Adrenal gland (tissue), 12 donors: ENCODE data around the gene SLC25A51. TPM values are rescaled to one million over a fixed set of nuclear protein-coding genes. Genes with fewer than 3 reads are reported as not detected.

ENCODE experiments used
- DNase-seq, 7 donors: peaks; one replicate each; pipeline ENCODE4 v3.0.0-alpha.2; 2019 to 2020
- H3K27ac ChIP-seq, 5 donors: fragments of 200-600 bp; sonication (generic) in 4 of 5; 1 replicate in 3 of 5; 2 replicates in 2 of 5; pipeline versions ENCODE4 v1.5.1 to v1.8.0; 2016 to 2020; ENCODE audit warnings: mild to moderate bottlenecking in 1 of 5
- H3K27me3 ChIP-seq: fragments of 200-600 bp; 2 replicates; pipeline ENCODE4 v1.8.0; 2021
- H3K36me3 ChIP-seq, 2 donors: fragments of 200-600 bp; replicated peaks in 1 of 2; 1 replicate in 1 of 2; 2 replicates in 1 of 2; pipeline versions ENCODE4 v1.5.1 to v1.8.0; 2018 to 2022
- H3K4me1 ChIP-seq, 2 donors: fragments of 200-600 bp; replicated peaks in 1 of 2; 1 replicate in 1 of 2; 2 replicates in 1 of 2; pipeline versions ENCODE4 v1.5.1 to v1.8.0; 2018 to 2021
- H3K4me3 ChIP-seq, 4 donors: fragments of 200-600 bp; sonication (generic) in 3 of 4; one replicate each; pipeline ENCODE4 v1.5.1; 2016 to 2018
- H3K9me3 ChIP-seq, 3 donors: fragments of 200-600 bp; sonication (generic) in 1 of 3; replicated peaks in 1 of 3; 1 replicate in 2 of 3; 2 replicates in 1 of 3; pipeline versions ENCODE4 v1.5.1 to v1.8.0; 2016 to 2021
- CTCF ChIP-seq, 6 experiments: fragments of 450-650 bp in 4 of 6; fragments of 200-600 bp in 2 of 6; sonication (generic) in 1 of 6; IDR thresholded peaks; 1 replicate in 5 of 6; 2 replicates in 1 of 6; pipeline versions ENCODE4 v1.5.1 to v1.8.0; 2016 to 2021; ENCODE audit warnings: antibody characterized with exemption in 6 of 6, mild to moderate bottlenecking in 2 of 6, moderate library complexity in 1 of 6
- POLR2A ChIP-seq, 2 donors: fragments of 450-650 bp; IDR thresholded peaks; one replicate each; pipeline ENCODE4 v1.6.1; 2017; ENCODE audit warnings: antibody characterized with exemption in 2 of 2, mild to moderate bottlenecking in 2 of 2, moderate library complexity in 1 of 2
- WGBS, 4 donors: extraction: QIAGEN DNeasy Blood & Tissue Kit in 2 of 4; methylation state at CpG; one replicate each; pipeline versions ENCODE4 v1.1.5 to v1.1.7; 2013 to 2017; 5-methylcytosine and 5-hydroxymethylcytosine counted together
- intact Hi-C, 2 donors: fragments of 100-400 bp; cut with DNase I; formaldehyde crosslinking; loops; one replicate each; pipeline versions ENCODE4 v1.14.1 to v1.15.0; 2022 to 2023
- polyA plus RNA-seq, 3 donors: library from polyadenylated mRNA; stranded (reverse); fragments of 200-250 nt in 2 of 3; fragments of 350-450 nt in 1 of 3; fragmentation: Illumina TruSeq in 1 of 3; extraction: RNeasy Lipid Tissue Mini Kit (QIAGEN cat#74804) in 1 of 3; gene quantifications; one replicate each; pipeline ENCODE4 v1.2.3, GENCODE V29; 2013 to 2014
- total RNA-seq, 9 donors: library from RNA; depleted of rRNA in 4 of 9; stranded (reverse); fragments of >200 nt in 4 of 9; fragments of 120-200 nt in 1 of 9; fragmentation: NEBNext Ultra II Directional in 1 of 9; extraction: Animal tissue kit (Norgen Biotek cat#: 25700) in 1 of 9; gene quantifications; one replicate each; pipeline versions ENCODE4 v1.1.0 to v1.2.4, GENCODE V29; 2013 to 2023
- donor health status: healthy with polysubstance abuse.
- donor health status: Bipolar disorder and iron deficiency.
- donor health status: DM: yes; HTN: yes; CAD: no.
- donor health status: DM: no; HTN: no; CAD: no.
- donor health status: DM: no; HTN: no; CAD: no.
- donor health status: DM: yes; HTN: yes; CAD: no.

SLC25A51 gene
- total and polyA plus RNA-seq, 12 donors: 3.8 to 28.3 (median 20.7) TPM

- Histone ChIP-seq H3K9me3 (no peaks in the 10 kb centered on the region), H3K27ac (no peak overlapping the region), H3K27me3 (no peaks in the 10 kb centered on the region), H3K4me3 (no peak overlapping the region), H3K36me3 (no peaks in the 10 kb centered on the region), H3K4me1 (no peaks in the 10 kb centered on the region)
- intact Hi-C loops: no loop called here
- DNase-seq: peak in 1 of 7 donors; percentile 27
- TF ChIP-seq POLR2A (IDR thresholded peaks at IDR 0.05) (no peak), CTCF (IDR thresholded peaks at IDR 0.05) (no peak)
- WGBS, 4 donors: 44 to 57% (median 47%) methylated on average over 1 of the region's 1 CpG
These were observed 27.6 kb downstream of the SLC25A51 start for GRCh38 chr9:37876376-37876775.

DNA sequence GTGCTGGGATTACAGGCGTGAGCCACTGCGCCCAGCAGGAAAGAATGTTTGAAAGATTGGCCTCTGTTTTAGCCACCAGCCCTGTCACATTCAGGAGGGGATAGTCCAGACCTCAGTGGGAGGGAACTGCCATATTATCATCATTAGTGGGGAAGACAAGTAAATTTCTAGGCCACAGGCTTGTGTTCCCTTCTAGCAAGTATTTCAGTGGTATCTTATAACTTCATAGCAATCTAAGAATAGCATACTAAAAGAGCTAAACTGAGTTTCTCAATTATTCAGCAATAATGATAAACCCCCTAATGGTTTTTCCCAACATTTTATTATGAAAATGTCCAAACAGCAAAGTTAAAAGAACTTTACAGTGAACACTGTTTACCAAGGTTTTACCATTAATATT, 30.0 kb downstream of the SLC25A51 start:
- DNase-seq: no peak
- no peaks in the 10 kb centered on the region for H3K9me3 ChIP-seq
- TF ChIP-seq POLR2A (IDR thresholded peaks at IDR 0.05) (no peak), CTCF (IDR thresholded peaks at IDR 0.05) (no peak)

GRCh38 chr9:37870799-37871176, 33.1 kb downstream of the SLC25A51 start:
- no peak for DNase-seq
- intact Hi-C loops: no loop called here
- Histone ChIP-seq H3K27me3 (no peaks in the 10 kb centered on the region), H3K9me3 (no peaks in the 10 kb centered on the region), H3K4me1 (no peaks in the 10 kb centered on the region), H3K36me3 (no peaks in the 10 kb centered on the region), H3K27ac (no peak overlapping the region), H3K4me3 (no peak overlapping the region)
- 79 to 87% (median 84%) methylated on average over 5 of the region's 5 CpGs for WGBS, 4 donors
- TF ChIP-seq CTCF (IDR thresholded peaks at IDR 0.05) (no peak), POLR2A (IDR thresholded peaks at IDR 0.05) (no peak)

More for the DNA sequence above, 30.0 kb downstream of the SLC25A51 start:
- Histone ChIP-seq H3K4me3 (no peak overlapping the region), H3K27me3 (no peaks in the 10 kb centered on the region), H3K4me1 (no peaks in the 10 kb centered on the region), H3K27ac (no peak overlapping the region), H3K36me3 (no peaks in the 10 kb centered on the region)
- WGBS, 4 donors: 90 to 100% (median 97%) methylated on average over 2 of the region's 2 CpGs
- intact Hi-C loops: no loop called here

DNA sequence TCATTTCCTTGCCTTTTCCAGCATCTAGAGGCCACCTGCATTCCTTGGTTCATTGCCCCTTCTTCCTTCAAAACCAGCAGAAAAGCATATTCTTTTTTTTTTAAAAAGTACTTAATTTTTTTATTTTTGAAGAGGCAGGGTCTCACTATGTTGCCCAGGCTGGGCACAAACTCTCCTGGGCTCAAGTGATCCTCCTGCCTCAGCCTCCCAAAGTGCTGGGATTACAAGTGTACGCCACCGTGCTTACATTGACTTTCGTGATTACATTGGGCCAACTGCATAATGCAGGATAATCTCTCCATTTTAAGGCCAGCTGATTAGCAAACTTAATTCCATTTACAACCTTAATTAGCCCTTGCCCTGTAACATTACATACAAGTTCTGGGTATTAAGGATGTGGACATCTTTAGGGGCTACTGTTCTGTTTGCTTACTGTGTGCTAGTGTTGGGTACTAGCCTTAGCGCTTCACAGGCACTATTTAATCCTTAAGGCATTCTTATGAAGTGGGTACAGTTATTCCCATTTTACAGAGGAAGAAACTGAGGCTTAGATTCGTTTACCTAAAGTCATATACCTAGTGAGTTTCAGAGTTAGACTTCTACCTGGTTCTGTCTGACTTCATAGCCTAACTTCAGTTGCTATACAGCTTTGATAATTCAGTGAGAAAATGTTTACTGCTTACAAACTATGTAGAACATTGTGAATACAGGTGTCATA, 33.7 kb downstream of the SLC25A51 start:
- no peaks in the 10 kb centered on the region for H3K9me3 ChIP-seq
- no peaks in the 10 kb centered on the region for H3K4me1 ChIP-seq
- no peak overlapping the region for H3K27ac ChIP-seq
- TF ChIP-seq CTCF (IDR thresholded peaks at IDR 0.05) (no peak), POLR2A (IDR thresholded peaks at IDR 0.05) (no peak)
- H3K27me3 ChIP-seq: no peaks in the 10 kb centered on the region
- 93 to 96% (median 95%) methylated on average over 5 of the region's 5 CpGs for WGBS, 4 donors
- intact Hi-C loops: no loop called here
- no peak overlapping the region for H3K4me3 ChIP-seq
- DNase-seq: no peak
- H3K36me3 ChIP-seq: no peaks in the 10 kb centered on the region
